Lung (tissue), 12 donors: Measurements from ENCODE around the gene HID1. TPM values are rescaled to one million over a fixed set of nuclear protein-coding genes. Genes with fewer than 3 reads are reported as not detected.

Source experiments
- ATAC-seq: fragments of 200-7000 bp; cut with Tn5 transposase; one replicate; pipeline ENCODE4 v1.9.1; 2020; ENCODE audit warnings: moderate number of reproducible peaks; ENCODE audit not compliant: insufficient read depth, low FRiP score
- DNase-seq, 3 donors: peaks; one replicate each; pipeline ENCODE4 v3.0.0-alpha.2; 2013 to 2017
- H3K27ac ChIP-seq, 2 donors: one replicate each; pipeline ENCODE4 v1.5.1; 2013; ENCODE audit warnings: mild to moderate bottlenecking in 2 of 2, moderate library complexity in 2 of 2, control low read depth in 1 of 2, inconsistent platforms in 1 of 2, low read depth in 1 of 2, low read length in 1 of 2
- H3K27me3 ChIP-seq, 3 donors: one replicate each; pipeline ENCODE4 v1.5.1; 2013; ENCODE audit warnings: low read length in 2 of 3; ENCODE audit not compliant: control insufficient read depth in 3 of 3, insufficient read depth in 3 of 3
- H3K36me3 ChIP-seq, 4 donors: one replicate each; pipeline ENCODE4 v1.5.1; 2013; ENCODE audit warnings: low read length in 4 of 4, mild to moderate bottlenecking in 1 of 4, moderate library complexity in 1 of 4; ENCODE audit not compliant: control insufficient read depth in 4 of 4, insufficient read depth in 4 of 4
- H3K4me1 ChIP-seq, 5 donors: one replicate each; pipeline ENCODE4 v1.5.1; 2013; ENCODE audit warnings: low read length in 5 of 5, mild to moderate bottlenecking in 2 of 5, moderate library complexity in 1 of 5; ENCODE audit not compliant: control insufficient read depth in 5 of 5, insufficient read depth in 5 of 5
- H3K4me3 ChIP-seq: one replicate; pipeline ENCODE4 v1.5.1; 2013; ENCODE audit warnings: mild to moderate bottlenecking, control low read depth, moderate library complexity
- H3K9ac ChIP-seq, 2 donors: one replicate each; pipeline ENCODE4 v1.5.1; 2013; ENCODE audit warnings: low read length in 2 of 2, control low read depth in 1 of 2; ENCODE audit not compliant: insufficient read depth in 1 of 2
- H3K9me3 ChIP-seq, 4 donors: one replicate each; pipeline ENCODE4 v1.5.1; 2013; ENCODE audit warnings: low read length in 3 of 4, mild to moderate bottlenecking in 1 of 4, moderate library complexity in 1 of 4; ENCODE audit not compliant: control insufficient read depth in 4 of 4, insufficient read depth in 3 of 4
- WGBS, 2 donors: extraction: QIAGEN DNeasy Blood & Tissue Kit; methylation state at CpG; one replicate each; pipeline ENCODE4 v1.1.7; 2013; 5-methylcytosine and 5-hydroxymethylcytosine counted together
- polyA plus RNA-seq, 2 donors: library from polyadenylated mRNA; stranded (reverse); fragments of 200-250 nt; gene quantifications; one replicate each; pipeline ENCODE4 v1.2.1, GENCODE V29; 2013
- total RNA-seq, 2 donors: library from RNA; depleted of rRNA in 1 of 2; stranded (reverse); fragments of >200 nt in 1 of 2; gene quantifications; one replicate each; pipeline ENCODE4 v1.2.1, GENCODE V29; 2014 to 2021
- TF ChIP-seq, protein P1 (sequence below): IDR thresholded peaks from 2 replicates; pipeline ENCODE4 v1.5.1; 2012; ENCODE audit warnings: mild to moderate bottlenecking; ENCODE audit errors: control extremely low read depth, extremely low read depth
- donor health status: control.
- donor health status: control.
- donor health status: Bipolar disorder and iron deficiency.
- donor health status: healthy.
- donor health status: DM: yes; HTN: yes; CAD: no.

The HID1 gene
- total and polyA plus RNA-seq, 4 donors, result 15.2 to 42.1 (median 29.2) TPM

DNA sequence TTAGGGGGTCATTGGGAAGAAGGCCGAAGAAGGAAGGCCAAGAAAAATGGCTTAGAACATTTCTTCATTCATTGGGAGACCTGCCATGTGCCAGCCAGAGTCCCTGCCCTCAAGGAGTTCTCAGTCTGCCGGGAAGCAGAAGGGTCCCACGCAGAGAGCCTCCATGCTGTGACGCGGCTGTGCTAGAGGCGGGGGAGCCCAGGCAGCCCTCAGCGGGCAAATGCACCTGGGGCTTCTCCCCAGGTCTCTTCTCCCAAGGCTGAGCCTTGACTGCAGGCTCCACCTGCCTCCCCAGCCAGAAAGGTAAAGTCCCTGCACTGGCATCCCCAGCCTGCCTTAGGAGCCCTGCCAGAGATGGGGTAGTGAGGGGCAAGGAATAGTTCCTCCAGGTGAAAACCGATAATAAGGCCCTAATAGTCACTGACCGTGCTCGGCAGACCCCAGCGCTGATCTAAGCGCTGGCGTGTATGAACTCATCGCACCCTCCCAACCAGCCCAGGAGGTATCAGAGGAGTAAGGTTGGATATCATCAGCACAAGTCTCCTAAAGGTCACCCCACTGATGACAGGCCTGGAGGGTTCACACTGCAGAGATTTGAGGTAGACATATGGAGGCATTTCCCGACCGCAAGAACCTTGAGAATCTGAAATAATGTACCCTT lies 8.9 kb upstream of the HID1 start:
- WGBS, 2 donors, result 57% methylated on average over 16 of the region's 16 CpGs
- ATAC-seq, result no peak
- peak overlapping the region; percentile 87 to 91 for H3K9ac ChIP-seq
- no peaks in the 10 kb centered on the region for H3K36me3 ChIP-seq
- no peak for DNase-seq
- H3K4me1 ChIP-seq, result peaks cover 0 to 9% (median 5%) of the 10 kb centered on the region in 5 donors
- peak overlapping the region; percentile 57 for H3K4me3 ChIP-seq
- no peaks in the 10 kb centered on the region for H3K27me3 ChIP-seq
- peak overlapping the region; percentile 95 to 97 for H3K27ac ChIP-seq
- no peaks in the 10 kb centered on the region for H3K9me3 ChIP-seq
- TF ChIP-seq, protein P1, sequence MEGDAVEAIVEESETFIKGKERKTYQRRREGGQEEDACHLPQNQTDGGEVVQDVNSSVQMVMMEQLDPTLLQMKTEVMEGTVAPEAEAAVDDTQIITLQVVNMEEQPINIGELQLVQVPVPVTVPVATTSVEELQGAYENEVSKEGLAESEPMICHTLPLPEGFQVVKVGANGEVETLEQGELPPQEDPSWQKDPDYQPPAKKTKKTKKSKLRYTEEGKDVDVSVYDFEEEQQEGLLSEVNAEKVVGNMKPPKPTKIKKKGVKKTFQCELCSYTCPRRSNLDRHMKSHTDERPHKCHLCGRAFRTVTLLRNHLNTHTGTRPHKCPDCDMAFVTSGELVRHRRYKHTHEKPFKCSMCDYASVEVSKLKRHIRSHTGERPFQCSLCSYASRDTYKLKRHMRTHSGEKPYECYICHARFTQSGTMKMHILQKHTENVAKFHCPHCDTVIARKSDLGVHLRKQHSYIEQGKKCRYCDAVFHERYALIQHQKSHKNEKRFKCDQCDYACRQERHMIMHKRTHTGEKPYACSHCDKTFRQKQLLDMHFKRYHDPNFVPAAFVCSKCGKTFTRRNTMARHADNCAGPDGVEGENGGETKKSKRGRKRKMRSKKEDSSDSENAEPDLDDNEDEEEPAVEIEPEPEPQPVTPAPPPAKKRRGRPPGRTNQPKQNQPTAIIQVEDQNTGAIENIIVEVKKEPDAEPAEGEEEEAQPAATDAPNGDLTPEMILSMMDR, result no peak

DNA sequence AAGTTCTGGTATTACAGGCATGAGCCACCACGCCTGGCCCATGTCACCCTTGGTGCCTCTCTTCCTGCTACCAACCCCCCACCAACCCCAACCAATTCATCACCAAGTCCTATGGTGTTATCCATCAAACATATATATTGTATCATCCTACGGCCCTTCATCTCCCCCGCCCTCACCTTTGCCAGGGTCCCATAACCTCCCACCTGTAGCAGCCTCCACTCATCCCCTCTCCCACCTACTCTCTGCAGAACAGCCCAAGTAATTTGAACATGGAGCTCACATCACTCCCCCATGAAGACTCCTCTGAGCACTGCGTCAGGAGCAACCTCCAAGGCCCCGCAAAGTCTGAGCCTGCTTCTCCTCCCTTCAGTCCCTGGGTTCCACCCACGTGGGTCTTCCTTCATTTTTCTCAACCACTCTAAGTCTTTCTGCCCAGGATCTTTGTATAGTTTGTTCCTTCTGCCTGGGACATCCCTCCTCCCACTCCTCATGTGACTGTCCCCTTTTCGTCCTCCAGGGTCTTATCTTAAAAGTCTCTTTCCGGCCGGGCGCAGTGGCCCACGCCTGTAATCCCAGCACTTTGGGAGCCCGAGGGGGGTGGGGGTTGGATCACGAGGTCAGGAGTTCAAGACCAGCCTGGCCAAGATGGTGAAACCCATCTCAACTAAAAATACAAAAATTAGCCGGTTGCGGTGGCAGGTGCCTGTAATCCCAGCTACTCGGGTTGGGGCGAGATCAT lies 7.0 kb upstream of the HID1 start:
- ATAC-seq, result no peak
- no peaks in the 10 kb centered on the region for H3K9me3 ChIP-seq
- WGBS, 2 donors, result 83% methylated on average over 17 of the region's 17 CpGs
- no peak for DNase-seq
- no peak overlapping the region for H3K27ac ChIP-seq
- TF ChIP-seq, protein P1, result no peak
- no peak overlapping the region for H3K4me3 ChIP-seq
- H3K9ac ChIP-seq, result no peak overlapping the region
- no peaks in the 10 kb centered on the region for H3K36me3 ChIP-seq
- peaks cover 0 to 9% (median 5%) of the 10 kb centered on the region in 5 donors for H3K4me1 ChIP-seq
- peaks cover 0 to 3% (median 0%) of the 10 kb centered on the region in 3 donors for H3K27me3 ChIP-seq

DNA sequence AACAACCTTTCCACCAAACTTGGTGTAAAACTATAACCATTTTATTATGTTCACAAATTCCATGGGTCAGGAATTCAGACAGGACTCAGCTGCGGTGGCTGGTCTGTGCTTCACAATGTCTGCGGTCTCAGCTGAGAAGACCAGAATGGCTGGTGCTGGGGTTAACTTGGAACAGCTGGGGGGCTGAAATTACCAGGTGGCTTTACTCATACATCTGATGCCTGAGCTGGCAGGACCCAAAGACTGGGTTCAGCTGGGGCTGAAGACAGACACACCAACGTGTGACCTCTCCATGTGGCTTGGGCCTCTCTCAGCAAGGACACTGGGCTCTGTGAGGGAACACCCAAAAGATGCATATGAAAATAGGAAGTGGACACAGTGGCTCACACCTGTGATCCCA lies 5.7 kb upstream of the HID1 start:
- Histone ChIP-seq H3K9me3 (no peaks in the 10 kb centered on the region), H3K9ac (no peak overlapping the region), H3K27ac (no peak overlapping the region), H3K4me3 (no peak overlapping the region), H3K36me3 (no peaks in the 10 kb centered on the region), H3K27me3 (peaks cover 0 to 7% (median 6%) of the 10 kb centered on the region in 3 donors), H3K4me1 (peaks cover 0 to 9% (median 5%) of the 10 kb centered on the region in 5 donors)
- ATAC-seq, result no peak
- 73 to 82% methylated on average over 3 of the region's 3 CpGs for WGBS, 2 donors
- TF ChIP-seq, protein P1, result no peak
- no peak for DNase-seq
